GM10847 (cell line): ENCODE measurements around the gene DCXR.

ENCODE experiments used
- POLR2A ChIP-seq: IDR thresholded peaks from 2 replicates; pipeline ENCODE4 v1.6.1; 2011; ENCODE audit not compliant: insufficient read length; ENCODE audit errors: extremely low read depth

The DCXR gene

DNA sequence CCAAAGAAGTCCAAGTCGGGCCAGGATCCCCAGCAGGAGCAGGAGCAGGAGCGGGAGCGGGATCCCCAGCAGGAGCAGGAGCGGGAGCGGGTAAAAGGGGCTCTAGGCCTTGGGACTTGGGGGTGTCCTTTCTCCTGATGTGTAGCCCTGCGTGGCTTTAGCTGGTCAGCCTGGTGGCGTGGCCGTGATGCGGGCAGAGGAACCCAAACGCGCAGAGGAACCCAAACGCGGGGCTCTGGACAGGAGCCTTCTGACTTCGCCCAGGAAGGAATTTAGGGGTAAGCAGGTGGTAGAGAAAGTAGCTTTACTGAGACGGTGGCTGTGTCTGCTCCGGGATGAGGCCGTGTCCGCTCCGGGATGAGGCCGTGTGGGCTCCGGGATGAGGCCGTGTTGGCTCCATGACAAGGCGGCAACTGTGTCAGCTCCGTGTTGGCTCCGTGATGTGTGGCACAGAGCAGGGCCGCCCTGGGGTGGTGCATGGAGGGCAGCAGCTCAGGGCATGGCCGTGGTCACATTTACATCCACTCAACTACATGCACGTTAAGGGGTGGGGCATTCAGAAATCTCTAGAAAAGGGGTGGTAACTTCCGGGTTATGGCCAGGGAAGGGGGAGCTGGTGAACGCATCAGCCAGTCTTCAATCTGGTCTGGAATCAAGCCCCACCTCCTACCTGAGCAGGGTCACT lies 40.6 kb downstream of the DCXR start:
- TF ChIP-seq POLR2A: no peak

DNA sequence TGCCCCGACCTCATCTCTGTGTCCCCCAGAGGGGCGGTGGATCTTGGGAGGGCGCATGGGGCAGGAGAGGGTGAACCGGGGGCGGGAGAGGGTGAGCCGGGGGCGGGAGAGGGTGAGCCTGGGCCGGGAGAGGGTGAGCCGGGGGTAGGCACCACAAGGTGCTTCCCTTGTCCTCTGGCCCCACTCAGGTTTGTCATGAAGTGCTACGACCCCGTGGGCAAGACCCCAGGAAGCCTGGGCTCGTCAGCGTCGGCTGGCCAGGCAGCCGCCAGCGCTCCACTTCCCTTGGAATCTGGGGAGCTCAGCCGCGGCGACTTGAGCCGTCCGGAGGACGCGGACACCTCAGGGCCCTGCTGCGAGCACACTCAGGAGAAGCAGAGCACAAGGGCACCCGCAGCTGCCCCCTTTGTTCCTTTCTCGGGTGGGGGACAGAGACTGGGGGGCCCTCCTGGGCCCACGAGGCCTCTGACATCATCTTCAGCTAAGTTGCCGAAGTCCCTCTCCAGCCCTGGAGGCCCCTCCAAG lies 41.2 kb downstream of the DCXR start:
- no peak for TF ChIP-seq POLR2A

DNA sequence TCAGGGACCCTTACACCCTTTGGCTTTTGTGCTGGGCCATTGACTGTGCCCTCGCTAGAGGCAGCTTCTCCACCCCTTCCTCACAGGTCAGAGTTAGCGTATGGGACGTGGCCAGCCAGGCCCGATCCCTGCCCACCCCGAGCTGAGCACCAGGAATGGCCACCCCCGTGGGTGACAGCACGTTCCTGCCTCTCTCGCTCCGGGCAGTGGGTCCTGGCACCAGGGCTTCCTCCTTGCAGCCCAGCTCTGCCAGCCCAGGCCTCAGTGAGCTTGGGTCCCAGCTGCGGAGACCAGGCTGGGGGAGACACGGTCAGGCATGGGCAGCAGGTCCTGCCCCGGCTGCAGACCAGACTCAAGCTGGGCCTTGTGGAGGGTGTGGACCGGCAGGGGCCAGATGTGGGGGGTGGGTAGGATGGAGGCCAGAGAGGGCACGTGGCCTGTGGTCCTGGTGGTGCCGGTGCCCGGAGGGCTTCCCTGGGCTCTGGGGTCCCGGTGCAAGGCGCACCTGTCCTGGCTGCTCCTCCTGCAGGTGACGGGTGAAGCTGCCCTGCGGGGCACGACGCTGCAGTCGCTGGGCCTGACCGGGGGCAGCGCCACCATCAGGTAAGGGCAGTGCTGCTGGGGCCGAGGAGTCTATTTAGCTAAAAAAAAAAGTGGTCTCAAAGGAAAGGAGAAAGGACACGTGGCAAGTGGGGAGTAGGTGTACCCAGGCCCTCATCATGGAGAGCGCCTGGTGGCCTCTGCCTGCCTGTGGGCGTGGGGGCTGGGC lies 41.9 kb downstream of the DCXR start:
- no peak for TF ChIP-seq POLR2A

DNA sequence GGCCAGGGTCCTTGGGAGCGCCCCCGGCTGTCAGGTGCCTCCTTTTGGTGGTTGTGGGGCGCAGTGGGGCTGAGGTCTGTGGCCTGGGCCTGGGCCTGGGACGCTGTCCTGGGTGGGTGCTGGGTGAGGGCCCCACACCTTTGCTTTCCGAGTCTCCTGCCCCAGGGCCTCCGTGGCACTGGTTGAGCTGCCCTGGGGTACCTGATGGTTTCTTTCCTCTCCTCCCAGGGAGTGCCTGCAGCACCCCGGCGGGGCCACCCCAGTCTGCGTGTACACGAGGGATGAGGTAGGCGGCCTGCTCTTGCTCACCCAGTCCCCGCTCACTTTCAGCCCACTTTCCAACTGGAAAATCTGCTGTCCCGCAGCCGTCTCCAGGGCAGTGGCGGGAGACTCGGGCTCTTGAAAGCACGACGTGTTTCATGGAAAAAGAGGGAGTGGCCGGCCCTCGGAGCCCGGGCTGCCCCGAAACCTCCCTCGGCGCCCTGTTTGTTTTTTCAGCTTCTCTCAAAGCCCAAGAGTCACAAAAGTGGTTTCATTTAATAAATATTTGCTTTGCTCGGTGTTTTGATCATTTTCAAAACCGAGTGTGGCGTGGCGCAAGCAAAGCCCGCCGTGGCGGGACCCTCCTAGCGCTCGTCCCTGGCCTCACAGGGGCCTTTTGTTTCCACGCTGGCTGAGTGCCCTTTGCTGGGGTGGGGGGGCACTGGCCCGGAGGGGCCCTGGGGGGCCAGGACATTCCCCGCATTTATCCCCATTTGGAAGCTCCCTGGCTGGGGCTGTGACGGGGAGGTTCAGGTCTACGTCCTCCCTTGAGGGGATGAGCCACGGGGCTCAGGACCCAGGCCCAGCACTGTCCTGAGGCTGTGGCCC lies 42.7 kb downstream of the DCXR start:
- TF ChIP-seq POLR2A: no peak

DNA sequence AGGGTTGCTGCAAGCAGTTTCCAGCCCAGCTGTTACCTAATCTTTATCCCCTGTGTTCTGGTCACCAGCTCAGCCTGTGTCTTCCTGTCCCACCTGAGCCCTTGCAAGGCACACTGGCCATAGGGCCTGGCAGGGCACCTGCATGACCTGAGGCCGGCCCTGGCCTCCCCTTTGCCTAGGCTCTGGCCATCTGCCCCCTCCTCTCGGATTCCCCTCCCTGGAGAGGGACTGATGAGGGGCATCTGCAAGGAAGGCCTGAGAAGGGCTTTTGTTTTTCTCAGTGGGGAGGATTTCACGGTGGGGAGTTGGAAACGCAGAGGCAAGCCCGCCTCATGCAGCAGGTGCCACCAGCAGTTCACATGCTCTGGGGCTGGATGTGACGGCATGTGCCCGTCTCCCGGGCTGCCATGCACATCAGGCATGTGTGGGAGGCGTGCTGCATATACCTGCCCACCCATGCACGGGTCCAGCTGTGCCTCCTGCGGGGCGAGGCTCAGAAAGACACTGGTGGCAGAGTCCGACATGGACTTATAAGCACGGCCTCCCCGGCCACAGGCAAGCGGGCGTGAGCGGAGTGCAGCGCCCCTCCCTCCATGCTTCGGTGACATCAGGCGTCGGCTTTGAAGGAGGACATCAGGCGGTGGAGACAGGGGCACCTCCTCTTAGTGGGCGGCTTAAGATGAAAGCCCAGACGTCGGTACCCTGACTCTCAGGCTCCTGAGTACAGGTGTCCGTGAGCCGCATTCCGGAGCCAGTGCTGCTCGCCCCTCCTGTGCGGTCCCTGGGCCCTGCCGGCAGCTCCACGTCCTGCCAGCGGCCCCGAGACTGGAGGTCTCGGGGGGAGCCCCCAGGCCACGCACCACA lies 43.5 kb downstream of the DCXR start:
- no peak for TF ChIP-seq POLR2A

DNA sequence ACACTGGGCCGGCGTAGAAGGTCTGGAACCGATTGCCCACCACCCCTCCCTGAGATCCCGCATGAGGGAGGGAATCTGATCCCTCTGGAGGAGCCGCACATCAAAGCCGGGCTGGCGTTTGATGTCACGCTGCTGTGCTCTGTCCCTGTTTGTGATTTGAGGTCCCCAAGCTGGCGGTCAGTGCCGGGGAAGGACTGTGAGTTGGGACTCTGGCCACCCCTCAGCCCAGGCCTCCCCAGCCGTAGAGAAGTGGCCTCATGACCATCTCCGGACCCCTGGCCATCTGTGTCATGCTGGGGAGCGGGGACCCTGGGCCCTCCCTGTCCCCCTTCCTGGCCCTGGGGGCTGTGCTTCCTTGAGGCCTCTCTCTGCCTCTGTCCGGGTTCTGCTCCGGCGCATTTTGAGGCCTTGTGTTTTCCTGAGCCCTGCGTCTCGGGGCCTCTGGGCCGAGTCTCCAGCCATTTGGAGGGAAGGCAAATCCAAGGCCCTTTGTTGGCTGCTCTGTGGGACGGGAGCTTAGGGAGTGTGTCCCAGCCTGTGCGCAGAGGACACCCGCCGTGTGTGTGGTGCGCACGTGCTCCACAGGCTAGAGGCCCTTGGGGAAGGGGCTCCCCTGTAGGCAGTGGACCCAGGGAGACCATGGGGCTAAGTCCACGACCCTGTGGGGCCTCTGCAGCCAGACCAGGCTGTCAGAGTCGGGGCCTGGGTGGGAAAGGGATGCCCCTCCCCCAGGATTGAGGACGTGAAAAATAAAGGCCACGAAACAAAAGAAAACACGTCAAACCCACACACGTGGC lies 45.0 kb downstream of the DCXR start:
- TF ChIP-seq POLR2A: no peak

DNA sequence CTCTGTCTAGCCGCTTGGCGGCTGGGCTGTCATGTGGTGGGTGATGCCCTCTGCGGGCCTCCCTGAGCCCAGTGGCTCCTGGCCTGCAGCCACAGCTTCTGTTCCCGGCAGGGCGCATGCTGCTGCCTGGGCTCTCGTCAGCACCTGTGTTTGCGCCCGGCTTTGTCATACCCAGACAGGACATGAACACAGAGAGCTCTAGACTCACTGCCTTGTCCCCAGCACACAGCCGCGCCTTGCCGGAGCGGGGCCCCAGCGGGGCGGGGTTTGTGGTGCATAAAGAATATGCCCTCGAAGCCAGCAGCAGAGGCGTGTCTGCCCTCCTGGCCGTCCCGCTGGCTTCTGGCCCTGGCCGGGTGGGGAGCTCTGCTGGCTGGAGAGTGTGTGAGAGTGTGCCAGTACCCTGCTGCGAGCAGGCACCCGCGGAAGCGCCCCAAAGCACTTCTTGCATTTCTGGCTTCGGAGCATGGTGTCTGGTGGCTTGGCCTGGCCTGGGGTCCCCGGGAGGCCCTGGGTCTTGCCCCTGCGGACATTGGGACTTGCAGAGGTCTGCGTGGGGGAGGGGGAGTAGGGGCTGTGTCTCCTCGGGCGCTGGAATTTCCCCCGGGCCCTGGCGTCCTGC lies 45.7 kb downstream of the DCXR start:
- TF ChIP-seq POLR2A: no peak

DNA sequence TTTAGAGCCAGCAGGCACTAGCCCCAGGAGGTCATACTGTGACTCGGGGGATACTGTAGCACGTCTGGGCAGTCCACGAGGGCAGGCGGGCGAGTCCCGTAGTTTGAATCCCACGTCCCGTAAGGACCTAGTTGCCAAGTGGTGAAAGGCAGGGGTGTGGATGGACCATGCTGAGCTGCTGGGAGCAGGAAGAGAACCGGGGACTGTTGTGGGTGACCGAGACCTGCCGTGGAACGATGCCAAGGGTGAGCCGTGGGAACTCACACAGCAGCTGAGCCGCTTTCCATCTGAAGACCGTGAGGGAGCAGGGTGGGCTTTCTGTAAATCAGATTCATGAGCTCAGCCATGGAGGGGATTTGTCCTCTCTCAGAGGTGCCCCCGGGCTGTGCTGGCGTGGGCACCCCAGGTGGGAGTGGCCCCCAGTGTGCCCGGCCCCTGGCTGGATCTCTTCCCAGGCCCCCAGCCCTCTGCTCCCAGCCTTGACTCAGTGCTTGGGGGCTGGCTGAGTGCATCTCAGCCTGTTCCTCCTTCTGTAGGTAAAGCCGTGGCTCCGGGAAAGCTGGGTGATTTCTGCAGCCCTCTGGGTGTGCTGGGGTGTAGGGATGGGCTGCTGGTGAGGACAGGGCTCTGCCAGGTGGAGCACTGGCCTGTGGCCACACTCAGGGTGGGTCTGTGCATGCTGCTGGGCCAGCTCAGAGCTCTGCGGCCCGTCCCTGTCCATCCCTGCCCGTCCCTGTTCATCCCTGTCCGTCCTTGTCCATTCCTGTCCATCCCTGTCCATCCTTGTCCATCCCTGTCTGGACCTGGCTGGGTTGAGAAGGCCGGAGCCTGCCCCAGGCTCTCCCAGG lies 46.4 kb downstream of the DCXR start:
- no peak for TF ChIP-seq POLR2A

DNA sequence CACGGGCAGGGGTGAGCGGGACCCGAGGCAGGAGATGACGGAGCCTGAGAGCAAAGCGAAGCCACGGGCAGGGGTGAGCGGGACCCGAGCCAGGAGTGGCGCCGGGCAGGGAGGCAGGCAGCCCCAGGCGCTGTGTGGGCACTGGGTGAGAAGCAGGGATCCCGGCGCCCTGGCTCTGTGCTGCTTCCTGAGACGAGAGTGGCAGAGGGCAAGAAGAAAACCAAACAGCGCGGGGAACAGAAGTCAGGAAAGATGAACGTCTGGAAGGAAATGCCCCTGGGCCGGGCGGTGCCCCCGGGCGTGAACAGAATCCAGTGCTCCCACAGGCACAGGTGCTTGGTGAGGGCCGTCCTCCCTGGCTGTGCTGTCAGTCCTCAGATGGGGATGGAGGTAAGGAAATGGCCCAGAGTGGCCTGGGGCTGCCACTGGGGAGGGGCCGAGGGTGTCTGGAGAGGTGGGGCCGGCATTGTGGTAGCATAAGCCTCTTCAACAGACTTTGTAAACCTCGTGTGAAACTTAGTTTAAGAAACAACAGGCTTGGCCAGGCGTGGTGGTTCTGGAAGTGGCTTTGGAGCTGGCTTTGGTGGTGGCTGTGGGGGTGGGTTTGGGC lies 50.2 kb downstream of the DCXR start:
- no peak for TF ChIP-seq POLR2A

DNA sequence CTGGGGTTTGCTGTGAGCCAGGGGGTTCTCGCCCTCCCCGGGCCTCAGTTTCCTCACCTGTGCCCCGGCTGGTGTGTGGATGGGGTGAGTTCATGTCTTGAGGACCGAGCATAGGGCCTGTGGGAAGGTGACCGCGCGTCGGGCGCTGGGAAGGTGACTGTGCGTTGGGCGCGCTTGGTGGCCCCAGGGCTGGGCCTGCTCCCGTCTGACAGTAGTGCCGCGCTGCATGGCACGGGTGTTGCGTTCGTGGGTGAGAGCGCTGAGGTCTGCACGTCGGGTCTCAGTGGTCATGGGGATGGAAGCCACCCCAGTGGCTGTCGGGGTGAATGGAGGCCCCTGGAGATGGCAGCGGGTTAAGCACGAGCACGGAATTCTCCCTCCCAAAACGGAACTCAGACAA lies 50.9 kb downstream of the DCXR start:
- no peak for TF ChIP-seq POLR2A
